Hematopoietic multipotent progenitor cell treated with erythropoietin and hydrocortisone succinate and interleukin-3 and kit ligand, for 8 days (in vitro differentiated cells): ENCODE results near the gene PVR.
"Not testable (repeated sequence)": the region's sequence is repeated elsewhere in the genome, so short reads cannot be mapped to it uniquely, and the experiment has no call there.

Experiments used
- DNase-seq: peaks from one replicate; pipeline ENCODE4 v3.0.0-alpha.2; 2015

PVR gene

DNA sequence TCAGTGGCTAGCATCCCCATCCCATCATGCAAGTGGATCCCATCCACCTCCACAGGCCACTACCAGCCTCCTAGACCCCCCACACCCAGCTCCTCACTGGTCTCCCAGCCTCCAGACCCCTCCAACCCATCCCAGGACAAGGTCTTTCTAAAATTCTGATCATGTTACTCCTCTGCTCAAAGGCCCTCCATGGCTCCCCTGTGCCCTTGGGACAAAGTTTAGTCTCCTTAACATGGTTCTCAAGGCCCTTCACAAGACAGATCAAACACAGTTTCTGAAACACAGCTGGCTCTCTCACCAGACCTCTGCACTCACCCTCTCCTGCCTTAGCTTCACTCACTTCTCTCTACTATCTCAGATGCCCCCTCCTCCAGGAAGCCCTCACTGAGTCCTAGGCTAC is 36.8 kb downstream of the PVR start:
- DNase-seq: no peak

- no peak for DNase-seq
These were observed 38.5 kb downstream of the PVR start for GRCh38 chr19:44681992-44682790.

- no peak for DNase-seq
These were observed 39.1 kb downstream of the PVR start for GRCh38 chr19:44682807-44683206.

GRCh38 chr19:44683434-44684210 is 39.9 kb downstream of the PVR start:
- no peak for DNase-seq

DNA sequence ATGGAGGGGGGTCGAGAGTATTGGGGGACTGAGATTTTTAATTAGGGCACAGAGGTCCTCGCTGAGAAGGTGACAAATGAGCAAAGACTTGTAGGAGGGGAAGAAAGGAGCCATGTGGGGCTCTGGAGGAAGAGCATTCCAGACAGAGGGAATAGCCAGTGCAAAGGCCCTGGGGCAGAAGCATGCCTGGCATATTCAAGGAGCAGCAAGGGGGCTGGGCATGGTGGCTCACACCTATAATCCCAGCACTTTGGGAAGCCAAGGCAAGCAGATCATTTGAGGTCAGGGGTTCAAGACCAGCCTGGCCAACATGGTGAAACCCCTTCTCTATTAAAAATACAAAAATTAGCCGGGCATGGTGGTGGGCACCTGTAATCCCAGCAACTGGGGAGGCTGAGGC is 40.7 kb downstream of the PVR start:
- DNase-seq: not testable (repeated sequence)

DNA sequence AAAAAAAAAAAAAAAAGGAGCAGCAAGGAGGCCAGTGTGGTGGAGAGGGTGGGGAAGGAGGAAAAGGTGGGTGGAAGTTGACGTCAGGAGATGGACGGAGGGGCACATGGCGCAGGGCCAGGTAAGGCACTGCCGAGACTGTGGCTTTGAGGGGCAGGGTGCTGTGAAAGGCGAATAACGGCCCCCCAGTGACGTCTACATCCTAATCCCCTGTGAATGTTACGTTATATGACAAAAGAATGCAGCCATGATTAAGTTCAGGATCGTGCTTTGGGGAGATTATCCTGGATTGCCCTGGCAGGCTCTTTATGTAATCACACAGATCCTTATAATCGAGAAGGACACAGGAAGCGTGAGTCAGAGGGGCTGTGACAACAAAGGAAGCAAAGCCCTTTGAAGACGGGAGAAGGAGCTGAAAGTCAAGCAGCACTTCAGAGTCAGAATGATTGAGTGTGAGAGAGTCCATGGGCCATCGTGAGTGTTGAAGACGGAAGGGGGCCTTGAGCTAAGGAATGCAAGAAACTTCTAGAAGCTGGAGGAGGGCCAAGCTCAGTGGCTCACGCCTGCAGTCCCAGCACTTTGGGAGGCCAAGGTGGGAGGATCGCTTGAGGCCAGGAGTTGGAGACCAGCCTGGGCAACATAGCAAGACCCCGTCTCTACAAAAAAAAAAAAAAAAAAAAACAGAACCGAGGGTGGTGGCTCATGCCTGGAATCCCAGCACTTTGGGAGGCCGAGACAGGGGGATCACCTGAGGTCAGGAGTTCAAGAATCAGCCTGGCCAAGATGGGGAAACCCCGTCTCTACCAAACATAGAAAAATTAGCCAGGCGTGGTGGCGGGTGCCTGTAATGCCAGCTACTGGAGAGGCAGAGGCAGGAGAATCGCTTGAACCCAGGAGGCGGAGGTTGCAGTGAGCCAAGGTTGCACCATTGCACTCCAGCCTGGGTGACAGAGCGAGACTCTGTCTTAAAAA is 41.5 kb downstream of the PVR start:
- peak; percentile 29 for DNase-seq

DNA sequence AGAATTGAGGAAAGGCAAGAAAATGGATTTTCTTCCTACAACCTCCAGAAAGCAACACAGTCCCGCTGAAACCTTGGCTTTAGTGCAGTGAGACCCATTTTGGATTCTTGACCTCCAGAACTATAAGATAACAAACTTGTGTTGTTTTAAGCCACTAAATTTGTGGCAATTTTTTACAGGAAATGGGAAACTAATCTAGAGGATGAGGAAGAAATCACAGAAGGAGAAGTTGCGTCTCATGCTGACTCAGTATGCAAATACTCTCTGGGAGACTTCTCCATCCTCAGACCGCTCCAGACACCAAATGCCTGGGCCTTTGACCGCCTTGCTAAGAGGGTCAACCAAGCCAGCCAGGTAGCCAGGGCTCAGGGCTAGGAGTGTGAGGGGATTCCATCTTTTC is 42.2 kb downstream of the PVR start:
- no peak for DNase-seq

DNA sequence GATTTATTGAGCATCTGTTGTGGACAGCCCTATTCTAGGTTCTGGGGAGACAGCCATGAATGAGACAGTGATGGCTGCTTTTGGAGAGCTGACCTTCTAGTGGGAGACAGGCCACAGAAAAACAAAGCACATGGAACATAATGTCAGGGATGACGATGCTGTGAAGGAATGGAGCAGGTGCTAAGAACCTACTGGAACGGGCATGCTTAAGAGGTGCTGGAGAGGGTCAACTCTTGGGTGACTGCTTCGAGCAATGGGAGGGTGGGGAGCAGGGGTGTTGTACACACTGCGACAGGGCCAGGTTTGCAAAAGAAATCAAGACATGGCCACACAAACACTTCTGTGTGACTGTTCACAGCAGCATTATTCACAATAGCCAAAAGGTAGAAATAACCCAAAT is 43.2 kb downstream of the PVR start:
- no peak for DNase-seq

DNA sequence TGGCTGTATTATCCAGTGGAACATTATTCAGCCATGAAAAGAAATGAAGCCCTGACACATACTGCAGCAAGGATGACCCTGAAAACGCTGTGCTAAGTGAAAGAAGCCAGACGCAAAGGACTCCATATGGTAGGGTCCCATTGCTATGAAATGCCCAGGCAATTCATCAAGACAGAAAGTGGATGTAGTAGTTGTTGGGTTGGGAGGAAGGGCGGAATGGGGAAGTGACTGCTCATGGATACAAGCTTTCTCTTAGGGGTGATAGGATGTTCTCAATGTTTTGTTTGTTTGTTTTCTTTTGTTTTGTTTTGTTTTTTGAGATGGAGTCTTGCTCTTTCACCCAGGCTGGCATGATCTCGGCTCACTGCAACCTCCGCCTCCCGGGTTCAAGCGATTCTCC is 44.2 kb downstream of the PVR start:
- no peak for DNase-seq

DNA sequence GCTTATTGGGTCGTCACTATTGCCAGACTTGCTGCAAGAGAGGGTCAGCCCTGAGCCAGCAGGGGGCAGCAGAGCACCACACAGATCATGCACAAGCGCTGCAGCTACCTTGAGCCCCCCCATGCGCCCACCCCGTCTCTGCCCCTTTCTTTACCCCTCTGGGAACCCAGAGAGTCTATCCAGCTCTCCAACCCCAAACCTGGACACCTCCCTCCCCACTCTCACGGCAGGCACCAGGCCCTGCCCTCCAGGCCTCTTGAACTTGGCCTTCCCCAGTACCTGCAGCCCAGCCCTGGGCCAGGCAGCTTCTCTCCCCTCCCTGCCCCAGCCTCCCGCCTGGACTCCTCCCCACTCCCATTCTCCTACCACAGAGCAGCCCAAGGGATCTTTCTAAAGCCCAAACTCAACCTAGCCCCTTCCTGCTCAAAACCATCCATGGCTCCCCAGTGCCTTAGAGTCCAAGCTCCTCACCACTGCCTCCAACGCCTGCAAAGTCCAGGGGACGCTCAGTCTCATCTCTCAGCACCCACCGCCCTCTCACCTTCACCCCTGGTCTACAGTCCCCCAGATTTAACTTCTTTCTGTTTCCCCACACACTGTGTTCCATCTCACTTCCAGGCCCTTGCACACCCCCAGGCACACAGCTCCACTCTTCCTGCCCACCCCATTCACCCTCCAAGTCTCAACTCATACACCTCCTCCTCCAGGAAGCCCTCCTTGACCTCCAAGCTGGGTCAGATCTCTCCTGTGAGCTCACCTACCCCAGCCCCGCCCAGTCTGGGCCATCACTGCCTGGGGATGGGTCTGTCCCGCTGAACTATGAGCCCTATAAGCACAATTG is 45.8 kb downstream of the PVR start:
- peak; percentile 64 for DNase-seq

GRCh38 chr19:44690131-44690440 is 46.4 kb downstream of the PVR start:
- no peak for DNase-seq

GRCh38 chr19:44692379-44692721 is 48.6 kb downstream of the PVR start:
- DNase-seq: no peak

DNA sequence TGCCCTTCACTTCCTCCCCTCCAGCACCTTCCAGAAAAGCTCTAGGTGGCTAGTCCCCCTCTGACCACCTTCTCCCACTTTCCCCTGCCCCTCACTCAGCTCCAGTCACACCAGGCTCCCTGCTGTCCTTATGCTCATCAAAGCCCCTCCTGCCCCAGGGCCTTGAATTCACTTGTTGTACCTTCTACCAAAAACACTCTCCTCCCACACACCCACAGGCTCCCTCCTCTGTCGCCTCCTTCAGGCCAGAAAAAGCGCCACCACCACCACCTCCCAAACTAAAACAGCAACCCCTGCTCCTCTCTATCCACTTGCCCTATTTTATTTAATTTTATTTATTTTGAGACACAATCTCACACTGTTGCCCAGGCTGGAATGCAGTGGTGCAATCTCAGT is 50.5 kb downstream of the PVR start:
- DNase-seq: peak; percentile 38

GRCh38 chr19:44696939-44697669 is 53.4 kb downstream of the PVR start:
- DNase-seq: no peak

- no peak for DNase-seq
These were observed 53.9 kb downstream of the PVR start for GRCh38 chr19:44697670-44698034.

DNA sequence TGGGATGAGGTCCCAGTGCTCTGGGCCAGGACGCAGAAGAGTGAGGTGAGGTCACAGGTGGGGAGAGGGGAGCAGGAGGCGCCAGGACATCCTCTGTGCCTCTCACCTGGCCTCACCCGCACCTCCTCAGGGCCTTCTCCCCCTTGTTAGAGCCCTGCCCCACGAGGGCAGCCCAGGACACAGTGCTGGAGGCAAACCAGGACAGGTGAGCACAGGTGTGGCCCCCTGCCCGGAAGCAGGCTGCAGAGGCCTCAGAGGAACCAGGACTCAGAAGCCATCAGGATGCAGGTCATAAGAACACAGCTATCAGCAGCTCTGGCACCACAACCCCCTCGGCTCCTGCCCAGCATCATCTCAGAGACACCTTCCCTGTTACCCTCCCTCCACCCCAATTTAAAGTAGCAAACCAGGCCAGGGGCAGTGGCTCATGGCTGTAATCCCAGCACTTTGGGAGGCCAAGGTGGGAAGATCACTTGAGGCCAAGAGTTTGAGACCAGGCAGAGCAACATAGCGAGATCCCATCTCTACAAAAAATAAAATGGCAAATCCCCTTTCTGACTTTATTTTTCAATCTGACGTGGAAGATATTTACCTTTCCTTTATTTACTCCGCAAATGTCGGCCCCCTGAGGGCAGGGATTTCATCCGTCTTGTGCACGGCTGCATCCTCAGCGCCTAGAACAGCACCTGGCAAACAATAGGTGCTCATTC is 54.9 kb downstream of the PVR start, which contains the start of gene CEACAM16:
TSS of gene CEACAM16 (plus strand) at position 660 of the 710 bp plus-strand sequence. CDS start 2,306 bp downstream, outside the sequence.
- no peak for DNase-seq

GRCh38 chr19:44700547-44700946 is 56.8 kb downstream of the PVR start:
- DNase-seq: no peak

DNA sequence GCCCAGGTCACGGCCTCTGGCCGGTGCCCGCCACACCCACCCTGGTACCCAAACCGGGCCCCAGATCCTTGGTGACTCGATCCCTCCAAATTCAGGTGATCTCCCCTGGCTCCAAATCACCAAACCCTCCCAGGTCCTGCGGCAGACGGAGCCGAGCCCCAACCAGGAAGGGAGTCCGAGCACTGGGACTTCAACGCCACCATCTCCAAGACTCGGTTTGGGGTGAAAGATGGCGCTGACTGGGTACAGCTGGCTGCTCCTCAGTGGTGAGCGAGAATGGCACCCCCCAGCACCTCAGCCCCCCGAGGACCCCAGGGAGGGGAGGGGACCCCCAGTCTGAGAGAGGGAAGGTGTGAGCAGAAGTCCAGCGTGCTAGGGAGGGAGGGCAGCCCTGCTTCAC is 57.5 kb downstream of the PVR start:
- no peak for DNase-seq

DNA sequence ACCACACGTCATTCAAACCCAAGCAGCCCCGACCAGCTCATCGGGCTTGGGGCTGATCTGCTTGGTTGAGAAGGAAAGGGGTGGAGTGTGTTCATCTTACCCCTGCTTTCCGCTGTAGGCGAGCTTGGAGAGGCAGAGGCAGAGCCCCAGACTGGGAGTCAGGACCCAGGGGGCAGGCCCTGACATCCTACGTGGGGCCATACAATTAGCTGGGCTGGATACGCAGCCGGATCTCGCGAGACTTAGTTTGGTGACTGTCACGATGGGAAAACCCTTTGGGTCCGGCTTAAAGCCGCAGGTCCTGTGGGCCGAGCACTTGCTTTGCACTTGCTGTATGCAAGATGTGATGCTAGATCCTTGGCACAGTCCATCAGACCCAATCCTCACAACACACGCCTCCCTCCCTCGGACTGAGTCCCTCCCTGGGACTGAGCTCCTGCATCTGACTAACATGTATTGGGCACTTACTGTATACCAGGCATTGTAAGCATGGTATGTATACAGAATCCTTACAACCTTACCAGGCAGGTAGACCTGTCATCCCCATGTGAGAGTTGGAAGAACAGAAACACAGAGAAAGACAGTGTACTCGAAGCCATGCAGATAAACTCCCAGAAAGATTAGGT is 59.0 kb downstream of the PVR start:
- DNase-seq: no peak

- no peak for DNase-seq
These were observed 59.8 kb downstream of the PVR start for GRCh38 chr19:44703336-44704078.
